ACC112 (cell line): ENCODE results near the gene CSH2.
"Not testable (repeated sequence)": the region's sequence is repeated elsewhere in the genome, so short reads cannot be mapped to it uniquely, and the experiment has no call there.

Experiments used
- H2AFZ ChIP-seq: fragments of 200-600 bp; sonication (generic); one replicate; pipeline ENCODE4 v1.6.0; 2017; ENCODE audit warnings: antibody characterized with exemption, low read length; ENCODE audit not compliant: unreplicated experiment
- H3K27ac ChIP-seq: fragments of 200-600 bp; sonication (generic); 2 replicates; pipeline ENCODE4 v1.5.1; 2014; ENCODE audit warnings: low read depth, mild to moderate bottlenecking, antibody characterized with exemption, low read length, moderate library complexity
- H3K27me3 ChIP-seq: fragments of 200-600 bp; sonication (generic); 2 replicates; pipeline ENCODE4 v1.6.1; 2014; ENCODE audit warnings: mild to moderate bottlenecking, antibody characterized with exemption, low read length, moderate library complexity, mixed read lengths; ENCODE audit not compliant: insufficient read depth
- H3K36me3 ChIP-seq: fragments of 200-600 bp; sonication (generic); 2 replicates; pipeline ENCODE4 v1.6.1; 2016; ENCODE audit warnings: mild to moderate bottlenecking, antibody characterized with exemption, low read length, moderate library complexity, mixed read lengths; ENCODE audit not compliant: insufficient read depth
- H3K4me1 ChIP-seq: fragments of 200-600 bp; sonication (generic); one replicate; pipeline ENCODE4 v1.6.1; 2016; ENCODE audit warnings: low read length, mixed read lengths; ENCODE audit not compliant: insufficient read depth, unreplicated experiment, control insufficient read depth
- H3K4me3 ChIP-seq: fragments of 200-600 bp; sonication (generic); 2 replicates; pipeline ENCODE4 v1.5.1; 2014; ENCODE audit warnings: mild to moderate bottlenecking, low read depth, low read length
- H3K79me2 ChIP-seq: fragments of 200-600 bp; sonication (generic); one replicate; pipeline ENCODE4 v1.6.0; 2016; ENCODE audit warnings: low read length; ENCODE audit not compliant: control insufficient read depth, unreplicated experiment, insufficient read depth

CSH2 gene

DNA sequence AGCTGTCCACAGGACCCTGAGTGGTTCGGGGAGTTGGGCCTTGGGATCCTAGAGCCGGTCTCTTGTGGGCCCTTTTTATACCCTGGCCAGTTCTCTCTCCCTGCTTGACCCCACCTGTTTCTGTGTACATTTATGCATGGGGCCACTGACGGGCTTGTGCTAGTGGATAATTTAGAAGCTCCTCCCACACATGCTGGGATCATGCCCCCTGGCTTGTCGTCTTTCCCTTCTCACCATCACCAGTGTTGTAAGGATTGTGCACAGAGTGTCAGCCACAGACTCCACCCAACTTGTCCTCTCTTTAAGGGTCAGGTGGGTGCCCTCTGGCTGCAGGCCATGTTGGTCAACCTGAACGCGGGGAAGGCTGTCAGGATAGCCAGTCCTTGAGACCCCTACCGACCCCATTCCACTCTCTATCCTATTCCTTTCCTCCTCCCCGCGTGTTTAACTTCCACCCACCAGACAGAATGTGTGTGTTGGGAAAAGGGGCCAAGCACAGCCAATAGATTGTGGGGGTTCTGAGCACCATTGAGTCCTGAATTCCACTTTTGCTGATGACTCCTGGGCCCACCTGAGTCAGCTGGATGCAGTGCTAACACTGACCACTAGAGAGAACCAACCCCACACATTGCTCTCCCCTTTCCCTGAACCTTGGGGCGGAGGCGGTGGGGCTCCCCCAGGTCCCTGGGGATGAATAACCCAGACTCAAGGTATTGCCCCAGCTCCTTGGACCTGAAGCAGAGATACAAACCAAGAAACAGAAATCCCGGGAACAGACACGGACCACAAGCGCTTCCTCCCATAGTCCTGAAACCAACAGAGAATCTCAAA, 23.3 kb upstream of the CSH2 start, which contains the start of gene CSH1:
CSH1 (minus strand) TSS at position 51 of the 831 bp plus-strand sequence. CDS start 63 bp downstream, outside the sequence.
- not testable (repeated sequence) for H3K4me3 ChIP-seq, H3K27me3 ChIP-seq, H3K4me1 ChIP-seq, H3K36me3 ChIP-seq, H2AFZ ChIP-seq, H3K79me2 ChIP-seq, H3K27ac ChIP-seq

- not testable (repeated sequence) for H2AFZ ChIP-seq, H3K79me2 ChIP-seq, H3K36me3 ChIP-seq, H3K27ac ChIP-seq, H3K27me3 ChIP-seq, H3K4me1 ChIP-seq, H3K4me3 ChIP-seq
Measured at GRCh38 chr17:63894821-63895220, 21.3 kb upstream of the CSH2 start.

- H3K4me1 ChIP-seq, H2AFZ ChIP-seq, H3K27ac ChIP-seq, H3K79me2 ChIP-seq, H3K36me3 ChIP-seq, H3K27me3 ChIP-seq, H3K4me3 ChIP-seq: not testable (repeated sequence)
Measured at GRCh38 chr17:63894021-63894420, 20.5 kb upstream of the CSH2 start.

DNA sequence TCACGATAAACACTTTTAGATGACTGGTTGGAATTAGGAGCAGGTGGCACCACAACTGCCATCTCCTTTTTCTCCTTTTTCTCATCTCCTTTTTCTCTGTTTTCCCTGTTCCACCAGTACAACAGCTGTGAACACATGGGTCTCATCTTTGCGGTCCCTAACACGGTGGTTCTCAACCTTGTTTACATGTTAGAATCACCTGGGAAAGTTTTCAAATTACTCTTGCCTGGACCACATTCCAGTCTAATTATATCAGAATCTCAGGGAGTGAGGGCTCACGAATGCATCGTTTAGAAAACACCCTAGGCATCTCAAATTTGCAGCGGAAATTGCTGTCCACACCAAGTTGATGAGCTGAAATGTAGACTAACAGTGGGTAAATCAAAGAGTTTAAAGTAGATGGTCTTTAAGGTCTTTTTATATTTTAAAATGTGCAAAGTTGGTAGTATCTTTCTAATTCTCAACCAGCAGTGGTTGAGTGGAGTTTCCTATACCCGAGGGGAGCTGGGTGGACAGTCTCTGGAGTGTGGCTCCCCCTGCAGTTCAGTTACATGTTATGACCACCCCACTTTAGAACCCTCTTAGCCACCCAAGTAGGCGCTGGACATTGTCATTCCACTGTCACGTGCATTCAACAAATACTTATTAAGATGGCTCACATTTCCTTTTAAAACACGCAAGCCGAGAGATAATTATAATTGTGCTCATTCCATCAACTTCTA, 19.0 kb upstream of the CSH2 start:
- not testable (repeated sequence) for H2AFZ ChIP-seq, H3K79me2 ChIP-seq, H3K36me3 ChIP-seq, H3K27ac ChIP-seq, H3K4me1 ChIP-seq, H3K27me3 ChIP-seq, H3K4me3 ChIP-seq

GRCh38 chr17:63889026-63889848, 15.8 kb upstream of the CSH2 start:
- not testable (repeated sequence) for H3K79me2 ChIP-seq, H3K27ac ChIP-seq, H3K27me3 ChIP-seq, H3K36me3 ChIP-seq, H2AFZ ChIP-seq, H3K4me3 ChIP-seq, H3K4me1 ChIP-seq

DNA sequence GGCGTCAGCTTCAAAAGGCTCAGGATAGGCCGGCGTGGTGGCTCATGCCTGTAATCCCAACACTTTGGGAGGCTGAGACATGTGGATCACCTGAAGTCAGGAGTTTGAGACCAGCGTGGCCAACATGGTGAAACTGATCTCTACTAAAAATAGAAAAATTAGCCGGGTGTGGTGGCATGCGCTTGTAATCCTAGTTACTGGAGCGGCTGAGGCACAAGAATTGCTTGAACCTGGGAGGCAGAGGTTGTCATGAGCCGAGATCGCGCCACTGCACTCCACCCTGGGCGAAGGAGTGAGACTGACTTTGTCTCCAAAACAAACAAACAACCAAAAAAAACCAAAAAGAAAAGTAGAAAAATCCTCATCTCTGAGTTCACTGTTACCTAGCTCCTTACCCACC, 11.6 kb upstream of the CSH2 start:
- H3K79me2 ChIP-seq, H3K4me1 ChIP-seq, H3K27me3 ChIP-seq, H3K36me3 ChIP-seq, H2AFZ ChIP-seq, H3K27ac ChIP-seq, H3K4me3 ChIP-seq: not testable (repeated sequence)

DNA sequence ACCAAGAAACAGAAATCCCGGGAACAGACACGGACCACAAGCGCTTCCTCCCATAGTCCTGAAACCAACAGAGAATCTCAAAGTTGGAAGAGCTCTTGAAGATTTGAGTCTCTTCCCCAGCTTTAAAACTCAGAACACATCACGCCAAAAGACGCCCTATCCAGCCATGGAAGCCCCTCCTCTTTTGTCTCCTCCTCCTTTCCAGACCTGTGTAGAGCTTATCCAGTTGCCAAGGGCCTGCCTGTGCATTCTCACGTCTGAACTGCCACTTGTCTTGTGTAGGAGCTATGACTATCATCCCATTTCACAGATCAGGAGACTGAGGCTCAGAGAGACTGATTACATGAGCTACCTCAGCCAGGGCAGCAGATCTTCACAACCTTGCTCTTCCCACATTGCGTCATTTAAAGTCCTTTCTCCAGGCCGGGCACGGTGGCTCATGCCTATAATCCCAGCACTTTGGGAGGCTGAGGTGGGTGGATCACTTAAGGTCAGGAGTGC, 9.2 kb upstream of the CSH2 start:
- H3K79me2 ChIP-seq, H3K36me3 ChIP-seq, H3K4me1 ChIP-seq, H3K4me3 ChIP-seq, H3K27me3 ChIP-seq, H3K27ac ChIP-seq, H2AFZ ChIP-seq: not testable (repeated sequence)

- Histone ChIP-seq H3K27ac (no peak within 1 kb of the TSS), H3K4me3 (no peak within 1 kb of the TSS), H3K27me3 (peaks cover 7% of the 10 kb centered on the region; the same call in 1 of the 2 replicates), H2AFZ (no peak within 1 kb of the TSS), H3K36me3 (no peaks in the 10 kb centered on the region), H3K79me2 (no peaks in the 10 kb centered on the region), H3K4me1 (no peaks in the 10 kb centered on the region)
Measured at GRCh38 chr17:63881935-63882601, 8.6 kb upstream of the CSH2 start, which contains the start of gene GH2. Gene GH2, minus strand, starts transcription at chr17:63881944. Its CDS starts 143 bp downstream, at chr17:63881801.

GRCh38 chr17:63881337-63881736, 7.9 kb upstream of the CSH2 start:
- H3K36me3 ChIP-seq, H3K4me1 ChIP-seq, H3K79me2 ChIP-seq, H3K27ac ChIP-seq, H2AFZ ChIP-seq, H3K4me3 ChIP-seq: not testable (repeated sequence)
- H3K27me3 ChIP-seq = peaks cover 12% of the 10 kb centered on the region; the same call in 1 of the 2 replicates

DNA sequence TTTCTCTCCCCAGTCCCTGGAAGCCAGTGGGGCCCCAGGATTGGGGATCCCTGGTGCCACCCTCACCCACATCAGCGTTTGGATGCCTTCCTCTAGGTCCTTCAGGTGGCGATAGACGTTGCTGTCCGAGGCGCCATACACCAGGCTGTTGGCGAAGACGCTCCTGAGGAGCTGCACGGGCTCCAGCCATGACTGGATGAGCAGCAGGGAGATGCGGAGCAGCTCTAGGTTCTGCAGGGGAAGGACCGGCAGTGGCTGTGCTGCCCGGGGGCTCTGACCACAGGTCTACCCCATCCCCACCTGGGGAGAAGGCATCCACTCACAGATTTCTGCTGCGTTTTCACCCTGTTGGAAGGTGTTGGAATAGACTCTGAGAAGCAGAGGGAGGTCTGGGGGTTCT, 7.2 kb upstream of the CSH2 start:
- Histone ChIP-seq H3K27me3 (peaks cover 12% of the 10 kb centered on the region; the same call in 1 of the 2 replicates), H3K36me3 (no peaks in the 10 kb centered on the region), H3K27ac (no peak overlapping the region), H3K4me1 (no peaks in the 10 kb centered on the region), H3K79me2 (no peaks in the 10 kb centered on the region), H2AFZ (no peak overlapping the region), H3K4me3 (no peak overlapping the region)
